GM18951 (cell line): ENCODE measurements around the gene AGPAT2.
"Not testable (repeated sequence)": the region's sequence is repeated elsewhere in the genome, so short reads cannot be mapped to it uniquely, and the experiment has no call there.

Experiments used
- POLR2A ChIP-seq: IDR thresholded peaks from 4 replicates; pipeline ENCODE4 v1.6.1; 2011; ENCODE audit warnings: mild to moderate bottlenecking; ENCODE audit not compliant: insufficient read length, insufficient read depth; ENCODE audit errors: extremely low read depth
- in situ Hi-C: fragments of 300-500 bp; cut with MboI; formaldehyde crosslinking; loops from one replicate; pipeline ENCODE4 v1.12.0; 2022; ENCODE audit warnings: low sequenced_read_pairs, mixed read lengths, inconsistent platforms; ENCODE audit not compliant: unreplicated experiment

The AGPAT2 gene

DNA sequence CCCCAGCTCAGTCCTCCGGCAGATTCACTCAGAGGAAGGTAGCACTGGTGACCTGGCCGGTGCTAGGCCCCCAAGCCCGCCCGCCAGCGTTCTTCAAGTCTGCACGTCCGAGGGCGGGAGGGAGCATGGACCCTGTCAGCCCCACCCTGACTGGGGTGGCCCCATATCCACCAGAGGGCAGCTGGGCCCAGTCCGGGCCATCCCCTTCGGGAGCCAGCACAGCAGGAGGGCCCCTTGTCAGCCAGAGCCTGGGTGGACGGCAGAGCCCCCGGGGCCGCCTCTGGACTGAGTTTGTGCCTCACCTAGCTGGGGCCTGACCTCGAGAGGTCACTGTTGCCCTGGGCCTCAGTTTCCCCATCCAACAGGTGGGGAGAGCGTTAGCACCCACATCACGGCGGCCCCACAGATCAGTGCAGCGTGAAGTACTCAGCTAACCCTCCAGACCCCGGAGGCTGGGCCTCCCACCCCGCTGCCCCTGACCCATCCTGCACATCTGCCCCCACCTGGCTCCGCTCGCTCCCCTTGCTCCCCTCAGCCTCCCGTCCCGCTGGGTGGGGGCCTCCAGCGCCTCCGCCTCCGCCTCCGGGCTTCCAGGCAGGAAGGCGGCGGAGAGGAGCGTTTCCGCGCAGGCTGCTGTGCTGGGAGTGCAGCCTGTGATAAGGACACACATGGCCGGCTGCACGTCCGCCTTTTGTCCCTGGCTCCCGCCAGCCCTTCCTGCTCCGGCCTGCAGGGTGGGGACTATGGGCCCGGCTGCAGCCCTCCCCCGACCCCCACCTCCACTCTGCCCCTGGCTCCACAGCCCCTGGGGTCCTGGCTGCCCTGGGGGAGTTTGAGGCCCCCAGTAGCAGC lies 41.1 kb downstream of the AGPAT2 start:
- no peak for TF ChIP-seq POLR2A
- in situ Hi-C loops, result no loop called here

DNA sequence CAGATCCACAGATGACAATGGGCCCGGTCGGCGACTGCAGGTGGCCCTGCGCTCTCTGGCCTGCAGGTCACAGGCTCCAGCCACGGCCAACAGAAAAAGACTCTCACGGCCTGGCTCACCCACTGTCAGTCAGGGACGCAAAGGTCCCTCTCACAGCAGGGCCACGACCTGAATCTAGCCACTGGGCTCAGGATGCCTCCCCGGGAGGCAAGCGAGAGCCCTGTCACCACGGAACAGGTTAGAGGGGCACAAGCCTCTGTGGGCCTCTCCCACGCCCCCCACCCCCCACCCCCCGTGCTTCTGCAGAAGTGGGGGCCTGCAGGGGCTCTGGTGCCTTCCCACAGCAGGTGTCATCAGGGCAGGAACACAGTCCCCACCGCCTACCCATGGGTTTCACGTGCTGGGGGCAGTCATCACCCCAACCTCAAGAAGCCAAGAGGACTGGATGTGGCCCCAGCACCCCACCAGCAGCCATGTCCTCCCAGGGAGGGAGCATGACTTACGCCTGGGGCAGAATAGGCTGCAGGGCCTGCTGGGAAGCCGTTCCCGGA lies 41.8 kb downstream of the AGPAT2 start:
- in situ Hi-C loops, result no loop called here
- no peak for TF ChIP-seq POLR2A

DNA sequence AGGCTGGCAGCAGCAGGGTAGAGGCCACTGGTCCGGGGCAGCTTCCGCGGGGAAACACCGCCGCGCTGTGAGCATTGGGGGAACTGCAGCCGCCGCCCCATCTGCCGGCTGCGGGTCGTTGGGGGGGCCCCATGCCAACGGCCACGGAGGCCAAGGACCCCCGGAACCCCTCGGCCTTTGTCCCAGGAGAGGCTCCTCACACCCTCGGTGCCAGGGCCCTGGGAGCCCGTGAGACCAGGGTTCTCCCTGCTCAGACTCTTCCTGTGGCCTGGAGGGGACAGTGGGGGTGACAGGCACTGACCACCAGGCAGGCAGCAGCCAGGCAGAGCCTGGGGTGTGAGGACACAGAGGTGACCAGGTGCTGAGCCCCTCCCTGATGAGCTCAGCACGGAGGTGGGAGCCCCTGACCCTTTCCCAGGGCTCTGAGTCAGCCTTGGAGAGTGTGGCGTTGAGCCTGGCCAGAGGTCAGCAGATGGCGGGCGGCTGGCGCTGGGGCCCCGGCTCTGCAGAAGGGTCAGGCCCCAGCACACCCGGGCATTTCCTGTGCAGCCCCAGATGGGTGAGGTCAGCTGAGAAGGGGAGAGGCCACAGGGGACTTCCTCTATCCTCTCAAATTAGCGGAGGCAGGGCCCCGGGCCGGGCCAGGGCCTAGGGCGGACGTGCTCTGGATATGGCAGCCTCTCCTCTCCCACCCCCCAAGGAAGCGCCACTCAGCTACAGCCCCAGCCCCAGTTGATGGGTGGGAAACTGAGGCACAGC lies 42.5 kb downstream of the AGPAT2 start:
- no peak for TF ChIP-seq POLR2A
- in situ Hi-C loops, result no loop called here

- in situ Hi-C loops, result no loop called here
- TF ChIP-seq POLR2A, result no peak
Measured at GRCh38 chr9:136644343-136644592, 43.0 kb downstream of the AGPAT2 start.

- TF ChIP-seq POLR2A, result no peak
- in situ Hi-C loops, result no loop called here
Measured at GRCh38 chr9:136643596-136644342, 43.5 kb downstream of the AGPAT2 start.

DNA sequence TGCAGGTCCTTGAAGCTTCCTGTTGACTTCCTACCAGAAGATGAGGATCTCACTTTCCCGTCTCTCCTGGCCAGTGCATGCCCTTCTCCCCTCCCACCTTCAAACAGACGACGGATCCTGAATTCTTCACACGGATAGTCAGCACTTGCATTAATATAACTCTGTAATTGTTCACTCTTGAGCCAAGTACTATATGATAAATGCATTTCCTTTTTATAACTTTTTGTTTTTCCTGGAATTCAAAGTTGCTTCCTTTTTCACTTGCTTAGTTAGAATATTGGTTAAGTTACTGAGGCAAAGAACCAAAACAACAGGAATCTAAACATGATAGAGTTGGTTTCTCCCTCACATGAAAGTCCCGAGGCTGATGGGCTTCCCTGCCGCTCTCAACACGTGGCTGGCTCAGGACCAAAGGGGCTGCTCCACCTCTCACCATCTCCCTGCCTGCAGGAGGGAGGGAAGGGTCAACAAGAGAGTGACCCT lies 44.8 kb downstream of the AGPAT2 start:
- in situ Hi-C loops, result no loop called here
- no peak for TF ChIP-seq POLR2A

DNA sequence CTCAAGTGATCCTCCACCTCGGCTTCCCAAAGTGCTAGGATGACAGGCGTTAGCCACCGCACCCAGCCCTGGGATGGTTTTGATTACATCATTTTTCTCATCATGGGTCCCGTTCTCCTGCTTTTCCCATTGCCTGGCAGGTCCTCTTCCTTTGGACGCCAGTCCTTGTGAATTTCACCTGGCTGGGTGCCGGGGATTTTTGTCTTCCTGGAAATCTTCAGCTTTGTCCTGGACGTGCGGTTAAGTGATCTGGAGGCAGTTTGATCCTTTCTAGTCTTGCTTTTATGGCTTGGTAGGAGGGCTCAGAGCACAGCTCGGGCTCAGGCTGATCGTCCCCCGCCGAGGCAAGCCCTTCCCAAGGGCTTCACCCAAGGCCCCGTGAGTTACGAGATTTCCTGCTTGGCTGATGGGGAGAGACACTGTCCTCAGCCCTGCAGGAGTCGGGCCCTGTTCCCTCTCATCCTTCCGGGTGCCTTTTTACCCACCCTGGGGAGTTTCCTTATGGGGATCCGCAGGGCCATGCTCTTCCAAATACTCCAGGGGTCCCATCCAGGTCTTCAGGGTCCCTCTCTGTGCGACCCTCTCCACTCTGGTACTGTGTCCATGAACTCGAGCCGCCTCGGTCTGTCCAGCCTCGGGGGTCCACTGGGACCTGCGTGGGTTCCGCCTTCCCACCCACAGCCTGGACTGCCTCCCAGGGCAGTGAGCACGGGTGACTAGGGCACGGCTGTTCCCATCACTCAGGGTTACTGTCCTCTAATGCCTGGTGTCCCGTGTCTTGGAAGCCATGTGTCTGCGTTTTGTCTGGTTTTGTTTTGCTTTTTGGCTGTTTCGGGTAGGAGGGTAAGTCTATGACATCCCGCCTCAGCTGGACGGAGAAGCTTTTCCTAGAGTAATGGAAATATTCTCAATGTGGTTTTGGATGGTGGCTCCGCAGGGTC lies 46.8 kb downstream of the AGPAT2 start:
- TF ChIP-seq POLR2A, result no peak
- in situ Hi-C loops, result no loop called here

DNA sequence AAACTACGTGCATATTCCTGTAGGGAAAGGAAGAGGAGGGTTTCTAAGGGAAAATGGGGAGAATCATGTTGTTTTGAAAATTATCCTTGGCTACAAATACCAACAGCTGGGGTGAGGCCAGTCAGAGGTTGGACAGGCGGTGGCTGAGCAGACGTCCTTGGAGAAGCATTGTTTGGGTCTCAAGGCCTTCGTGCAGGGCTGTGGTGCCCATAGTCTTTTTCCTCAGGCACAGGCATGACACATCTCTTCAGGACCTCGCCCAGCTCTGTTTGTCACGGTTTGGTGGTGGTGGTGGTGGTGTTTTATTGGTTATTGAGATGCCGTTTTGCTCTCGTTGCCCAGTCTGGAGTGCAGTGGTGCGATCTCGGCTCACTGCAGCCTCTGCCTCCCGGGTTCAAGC lies 52.4 kb downstream of the AGPAT2 start:
- TF ChIP-seq POLR2A, result no peak
- in situ Hi-C loops, result no loop called here

DNA sequence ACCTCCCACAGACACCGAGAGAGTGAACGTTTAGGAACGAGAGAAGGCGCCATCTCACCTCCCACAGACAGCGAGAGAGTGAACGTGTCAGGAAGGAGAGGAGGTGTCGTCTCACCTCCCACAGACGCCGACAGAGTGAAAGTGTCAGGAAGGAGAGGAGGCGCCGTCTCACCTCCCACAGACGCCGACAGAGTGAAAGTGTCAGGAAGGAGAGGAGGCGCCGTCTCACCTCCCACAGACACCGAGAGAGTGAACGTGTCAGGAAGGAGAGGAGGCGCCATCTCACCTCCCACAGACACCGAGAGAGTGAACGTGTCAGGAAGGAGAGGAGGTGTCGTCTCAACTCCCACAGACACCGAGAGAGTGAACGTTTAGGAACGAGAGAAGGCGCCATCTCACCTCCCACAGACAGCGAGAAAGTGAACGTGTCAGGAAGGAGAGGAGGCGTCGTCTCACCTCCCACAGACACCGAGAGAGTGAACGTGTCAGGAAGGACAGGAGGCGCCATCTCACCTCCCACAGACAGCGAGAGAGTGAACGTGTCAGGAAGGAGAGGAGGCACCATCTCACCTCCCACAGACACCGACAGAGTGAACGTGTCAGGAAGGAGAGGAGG lies 54.7 kb downstream of the AGPAT2 start:
- in situ Hi-C loops, result not testable (repeated sequence)

GRCh38 chr9:136632072-136632471 lies 55.2 kb downstream of the AGPAT2 start:
- in situ Hi-C loops, result not testable (repeated sequence)

DNA sequence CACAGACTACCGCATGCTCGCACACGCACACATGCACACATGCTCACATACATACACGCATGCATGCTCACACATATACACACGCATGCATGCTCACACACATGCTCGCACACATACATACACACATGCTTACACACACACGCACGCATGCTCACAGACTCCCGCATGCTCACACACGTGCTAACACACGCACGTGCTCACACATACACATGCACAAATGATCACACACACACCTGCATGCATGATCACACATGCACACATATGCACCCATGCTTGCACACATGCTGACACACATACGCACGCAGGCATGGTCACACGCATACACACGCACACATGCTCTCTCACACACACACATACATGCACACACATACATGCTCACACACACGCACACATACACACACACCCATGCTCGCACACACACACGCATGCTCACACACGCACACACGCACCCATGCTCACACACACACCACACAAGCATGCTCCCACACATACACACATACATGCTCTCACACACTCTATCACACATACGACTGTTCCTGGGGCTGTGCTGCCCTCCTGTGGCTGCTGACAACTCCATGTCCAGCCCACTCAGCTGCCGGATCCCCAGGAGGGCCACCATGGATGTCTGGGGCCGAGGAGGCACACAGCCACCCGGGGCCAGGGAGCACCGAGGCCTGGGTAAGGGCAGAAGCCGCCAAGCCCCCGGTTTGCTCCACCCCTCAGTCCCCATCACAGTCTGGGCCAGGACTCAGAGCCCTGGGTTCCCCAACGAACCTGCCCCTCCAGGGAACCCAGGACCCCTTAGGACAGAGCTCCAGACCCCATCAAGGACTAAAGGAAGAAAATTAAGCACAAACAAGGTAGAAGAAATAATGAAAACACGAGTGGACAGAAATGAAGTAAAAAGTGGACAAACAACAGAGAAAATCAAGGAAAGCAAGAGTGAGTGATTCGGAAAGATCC lies 55.9 kb downstream of the AGPAT2 start:
- TF ChIP-seq POLR2A, result no peak
- in situ Hi-C loops, result no loop called here
